ENCODE measurements around the gene ZNF628. TPM values are rescaled to one million over a fixed set of nuclear protein-coding genes. Genes with fewer than 3 reads are reported as not detected.
"Not testable (repeated sequence)": the region's sequence is repeated elsewhere in the genome, so short reads cannot be mapped to it uniquely, and the experiment has no call there.

Gene ZNF628
- total RNA-seq, 1 donor from 2014 or later = 12.7 TPM

DNA sequence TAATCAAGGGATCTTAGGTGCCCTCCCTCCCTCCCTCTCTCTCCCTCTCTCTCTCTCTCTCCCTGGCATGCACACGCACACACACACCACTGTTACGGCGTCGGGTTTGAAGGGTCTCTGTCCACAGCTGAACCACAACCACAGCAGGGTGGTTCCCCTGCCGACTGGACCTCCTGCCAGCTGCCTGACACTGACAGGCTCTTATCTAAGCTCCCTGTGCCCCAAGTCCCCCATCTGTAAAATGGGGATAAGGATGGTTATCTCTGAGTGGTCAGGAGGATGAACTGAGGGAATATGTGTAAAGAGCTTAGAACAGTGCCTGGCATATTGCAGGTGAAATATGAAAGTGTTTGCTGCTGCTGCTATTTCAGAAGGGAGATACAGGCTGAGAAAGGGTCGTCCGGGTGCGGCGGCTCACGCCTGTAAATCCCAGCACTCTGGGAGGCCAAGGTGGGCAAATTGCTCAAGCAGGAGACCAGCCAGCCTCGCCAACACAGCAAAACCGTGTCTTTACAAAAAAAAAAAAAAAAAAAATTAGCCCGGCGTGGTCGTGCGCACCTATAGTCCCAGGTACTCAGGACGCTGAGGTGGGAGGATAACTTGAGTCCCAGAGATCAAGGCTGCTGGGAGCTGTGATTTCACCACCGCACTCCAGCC is 32.5 kb upstream of the ZNF628 start:
- Mint-ChIP-seq H3K27me3 (peaks cover 50% of the 10 kb centered on the region), H3K27ac (no peak overlapping the region), H3K9me3 (no peaks in the 10 kb centered on the region), H3K4me3 (no peak overlapping the region), H3K4me1 (peaks cover 17% of the 10 kb centered on the region), H3K36me3 (ENCODE audit: low read depth) (no peaks in the 10 kb centered on the region)
- POLR2A ChIA-PET = interaction anchor here (0.6 to 1.2 kb wide), 3 partner anchors 10 to 206 kb away, joined by 3 to 7 read pairs (median 4); no protein-coding TSS in a partner anchor
- ATAC-seq (ENCODE audit: low read depth) (no peak), DNase-seq (no peak)
- TF ChIP-seq, protein P1, sequence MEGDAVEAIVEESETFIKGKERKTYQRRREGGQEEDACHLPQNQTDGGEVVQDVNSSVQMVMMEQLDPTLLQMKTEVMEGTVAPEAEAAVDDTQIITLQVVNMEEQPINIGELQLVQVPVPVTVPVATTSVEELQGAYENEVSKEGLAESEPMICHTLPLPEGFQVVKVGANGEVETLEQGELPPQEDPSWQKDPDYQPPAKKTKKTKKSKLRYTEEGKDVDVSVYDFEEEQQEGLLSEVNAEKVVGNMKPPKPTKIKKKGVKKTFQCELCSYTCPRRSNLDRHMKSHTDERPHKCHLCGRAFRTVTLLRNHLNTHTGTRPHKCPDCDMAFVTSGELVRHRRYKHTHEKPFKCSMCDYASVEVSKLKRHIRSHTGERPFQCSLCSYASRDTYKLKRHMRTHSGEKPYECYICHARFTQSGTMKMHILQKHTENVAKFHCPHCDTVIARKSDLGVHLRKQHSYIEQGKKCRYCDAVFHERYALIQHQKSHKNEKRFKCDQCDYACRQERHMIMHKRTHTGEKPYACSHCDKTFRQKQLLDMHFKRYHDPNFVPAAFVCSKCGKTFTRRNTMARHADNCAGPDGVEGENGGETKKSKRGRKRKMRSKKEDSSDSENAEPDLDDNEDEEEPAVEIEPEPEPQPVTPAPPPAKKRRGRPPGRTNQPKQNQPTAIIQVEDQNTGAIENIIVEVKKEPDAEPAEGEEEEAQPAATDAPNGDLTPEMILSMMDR (IDR thresholded peaks at IDR 0.05) = no peak
- CTCF ChIA-PET = no interaction called here
- intact Hi-C loops (cut with micrococcal nuclease) = no loop called here

DNA sequence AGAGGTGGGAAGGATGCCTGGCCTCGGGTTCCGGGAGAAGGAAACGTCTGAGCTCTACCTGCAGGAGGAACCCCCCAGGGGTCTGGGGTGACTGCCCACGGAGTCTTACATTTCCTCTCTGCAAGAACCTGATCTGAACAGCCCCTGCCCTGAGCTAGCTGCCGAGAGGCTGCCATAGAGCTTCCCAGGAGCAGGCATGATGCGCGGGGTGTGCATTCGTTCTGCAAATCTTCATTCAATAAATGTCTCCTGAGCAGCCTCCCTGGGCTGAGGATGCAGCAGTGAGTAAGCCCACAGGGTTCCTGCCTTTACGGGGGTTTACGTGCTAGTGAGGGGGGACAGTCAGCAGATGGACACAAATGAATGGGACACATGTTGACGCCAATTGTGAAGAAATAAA is 31.8 kb upstream of the ZNF628 start:
- ATAC-seq (ENCODE audit: low read depth) = no peak

DNA sequence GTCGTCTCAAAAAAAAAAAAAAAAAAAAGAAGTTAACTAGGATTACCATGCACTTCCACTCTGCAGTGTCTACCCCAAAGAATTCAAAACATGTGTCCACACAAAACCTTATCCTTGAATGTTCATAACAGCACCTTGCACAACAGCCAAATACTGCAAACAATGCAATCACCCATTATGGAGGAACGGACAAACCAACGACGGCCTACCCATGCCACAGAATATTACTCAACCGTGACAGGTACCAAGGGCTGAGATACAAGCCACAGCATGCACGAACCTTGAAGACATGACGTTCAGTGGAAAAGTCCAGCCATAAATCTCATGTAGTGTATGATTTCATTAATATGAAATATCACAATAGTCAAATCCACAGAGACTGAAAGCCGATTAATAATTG is 30.4 kb upstream of the ZNF628 start:
- intact Hi-C loops (cut with micrococcal nuclease) = no loop called here
- no peaks in the 10 kb centered on the region for H3K9me3 Mint-ChIP-seq
- TF ChIP-seq, protein P1 (IDR thresholded peaks at IDR 0.05) = no peak
- H3K27ac Mint-ChIP-seq = no peak overlapping the region
- ChIA-PET POLR2A (interaction anchor here (0.7 kb wide), 1 partner anchor 309 kb away, joined by 5 read pairs; no protein-coding TSS in a partner anchor), CTCF (no interaction called here)
- no peaks in the 10 kb centered on the region for H3K36me3 Mint-ChIP-seq (ENCODE audit: low read depth)
- peaks cover 36% of the 10 kb centered on the region for H3K27me3 Mint-ChIP-seq
- no peak for DNase-seq
- H3K4me3 Mint-ChIP-seq = no peak overlapping the region
- no peak for ATAC-seq (ENCODE audit: low read depth)
- H3K4me1 Mint-ChIP-seq = peaks cover 14% of the 10 kb centered on the region

More for the DNA sequence above, 31.8 kb upstream of the ZNF628 start:
- H3K27ac Mint-ChIP-seq = no peak overlapping the region
- intact Hi-C loops (cut with micrococcal nuclease) = no loop called here
- H3K9me3 Mint-ChIP-seq = no peaks in the 10 kb centered on the region
- ChIA-PET POLR2A (interaction anchor here (0.7 to 1.2 kb wide), 2 partner anchors 9 to 15 kb away, joined by 3 to 7 read pairs; no protein-coding TSS in a partner anchor), CTCF (no interaction called here)
- H3K4me3 Mint-ChIP-seq = no peak overlapping the region
- no peak for DNase-seq
- TF ChIP-seq, protein P1 (IDR thresholded peaks at IDR 0.05) = no peak
- peaks cover 43% of the 10 kb centered on the region for H3K27me3 Mint-ChIP-seq
- H3K36me3 Mint-ChIP-seq (ENCODE audit: low read depth) = no peaks in the 10 kb centered on the region
- H3K4me1 Mint-ChIP-seq = peaks cover 17% of the 10 kb centered on the region

DNA sequence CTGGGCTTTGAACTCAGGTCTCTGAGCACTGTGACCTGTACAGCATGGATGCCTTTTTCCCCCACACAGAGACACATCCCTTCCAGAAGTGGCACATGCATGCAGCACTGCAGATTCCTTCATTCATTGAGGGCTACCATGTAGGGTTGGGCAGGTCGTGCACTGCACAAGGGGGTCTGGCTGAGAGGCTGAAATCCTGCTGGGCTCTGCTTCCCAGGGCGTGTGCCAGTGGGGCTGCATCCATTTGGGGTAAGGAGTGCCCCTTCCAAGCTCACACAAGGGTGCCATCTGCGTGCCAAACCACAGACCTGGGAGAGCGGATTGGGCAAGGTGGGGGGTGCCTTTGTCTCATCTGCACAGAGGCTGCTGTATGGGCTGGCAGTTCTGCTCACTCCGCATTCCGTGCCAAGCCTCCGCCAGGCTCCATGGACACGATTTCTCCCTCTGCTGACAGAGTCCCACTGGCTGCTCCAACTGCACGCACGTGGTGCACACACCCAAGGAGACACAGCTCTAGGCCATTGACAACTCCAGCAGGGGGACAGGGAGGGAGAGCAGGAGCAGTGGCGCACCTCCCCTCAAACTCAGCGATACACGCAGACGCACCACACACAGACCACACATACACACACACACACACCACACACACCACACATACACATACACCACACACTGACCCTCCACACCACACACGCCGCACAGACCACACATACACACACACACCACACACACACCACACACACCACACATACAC is 28.8 kb upstream of the ZNF628 start:
- no peaks in the 10 kb centered on the region for H3K9me3 Mint-ChIP-seq
- H3K4me3 Mint-ChIP-seq = no peak overlapping the region
- H3K4me1 Mint-ChIP-seq = peaks cover 12% of the 10 kb centered on the region
- ChIA-PET POLR2A (interaction anchor here (0.5 kb wide), 1 partner anchor 26 kb away, joined by 3 read pairs; no protein-coding TSS in a partner anchor), CTCF (no interaction called here)
- intact Hi-C loops (cut with micrococcal nuclease) = no loop called here
- peaks cover 29% of the 10 kb centered on the region for H3K27me3 Mint-ChIP-seq
- TF ChIP-seq, protein P1 (IDR thresholded peaks at IDR 0.05) = no peak
- DNase-seq (no peak), ATAC-seq (ENCODE audit: low read depth) (no peak)
- no peak overlapping the region for H3K27ac Mint-ChIP-seq
- no peaks in the 10 kb centered on the region for H3K36me3 Mint-ChIP-seq (ENCODE audit: low read depth)

DNA sequence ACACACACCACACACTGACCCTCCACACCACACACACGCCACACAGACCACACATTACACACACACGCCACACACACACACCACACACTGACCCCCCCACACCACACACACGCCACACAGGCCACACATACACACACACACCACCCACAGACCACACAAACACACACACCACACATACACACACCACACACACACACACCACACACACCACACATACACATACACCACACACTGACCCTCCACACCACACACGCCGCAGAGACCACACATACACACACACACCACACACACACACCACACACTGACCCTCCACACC is 28.3 kb upstream of the ZNF628 start:
- DNase-seq; H3K9me3 Mint-ChIP-seq; H3K27ac Mint-ChIP-seq; ATAC-seq (ENCODE audit: low read depth); intact Hi-C loops (cut with micrococcal nuclease); H3K36me3 Mint-ChIP-seq (ENCODE audit: low read depth); H3K4me3 Mint-ChIP-seq; CTCF ChIA-PET: not testable (repeated sequence)
- POLR2A ChIA-PET = interaction anchor here (0.5 kb wide), 1 partner anchor 27 kb away, joined by 3 read pairs; no protein-coding TSS in a partner anchor
- Mint-ChIP-seq H3K4me1 (peaks cover 11% of the 10 kb centered on the region), H3K27me3 (peaks cover 27% of the 10 kb centered on the region)

Measured in activated B cell treated with CpG ODN at 0.5 μM for 24 hours (primary cell).